NCI-H2196 treated with DMSO at 0.1 percent for 48 hours (cell line): ENCODE results near the gene VGLL4.

Experiments
- DNase-seq: peaks from one replicate; lab custom pipeline; 2025; ENCODE audit not compliant: unreplicated experiment; lab: John Stamatoyannopoulos, UW

VGLL4 gene

DNA sequence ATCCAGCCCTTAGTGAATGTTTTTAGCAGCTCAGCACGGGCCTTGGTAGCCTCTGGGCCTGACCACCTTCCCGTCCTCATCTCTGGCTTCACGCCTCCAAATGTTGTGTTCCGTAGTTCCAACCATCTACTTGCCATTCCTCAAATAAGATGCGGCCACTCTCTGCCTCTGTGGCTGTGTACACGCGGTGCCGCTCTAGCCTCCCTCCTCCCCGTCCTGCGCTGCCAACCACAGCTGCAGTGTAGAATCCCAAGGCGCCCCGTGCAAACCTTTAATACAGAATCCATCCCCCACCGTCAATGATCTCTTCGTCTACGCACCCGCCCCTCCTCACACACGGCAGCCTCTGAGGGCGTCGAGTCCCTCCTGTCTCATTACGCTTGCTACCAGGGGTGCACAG is 77.2 kb downstream of the VGLL4 start:
- DNase-seq = no peak

GRCh38 chr3:11565932-11566331 is 77.8 kb downstream of the VGLL4 start:
- no peak for DNase-seq

- no peak for DNase-seq
These were observed 78.2 kb downstream of the VGLL4 start for GRCh38 chr3:11565492-11565891.

DNA sequence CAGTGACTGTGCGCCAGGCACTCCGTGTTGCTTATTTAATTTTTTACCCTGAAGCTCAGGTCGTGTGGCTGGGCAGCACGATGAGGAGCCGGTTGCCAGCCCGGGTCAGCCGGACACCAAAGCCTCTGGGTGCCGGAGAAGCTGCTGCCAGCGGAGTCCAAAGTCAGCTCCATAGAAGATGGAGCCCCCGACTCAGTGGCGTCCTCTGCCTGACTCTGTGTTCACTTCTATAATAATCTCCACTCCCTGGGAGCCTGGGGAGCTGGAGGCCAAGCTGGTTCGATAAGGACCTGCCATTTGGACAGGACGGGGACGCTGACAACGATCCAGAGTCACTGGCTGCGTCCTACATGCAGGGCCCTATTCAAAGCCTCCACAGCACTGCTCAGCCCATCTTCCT is 78.6 kb downstream of the VGLL4 start:
- DNase-seq = no peak

DNA sequence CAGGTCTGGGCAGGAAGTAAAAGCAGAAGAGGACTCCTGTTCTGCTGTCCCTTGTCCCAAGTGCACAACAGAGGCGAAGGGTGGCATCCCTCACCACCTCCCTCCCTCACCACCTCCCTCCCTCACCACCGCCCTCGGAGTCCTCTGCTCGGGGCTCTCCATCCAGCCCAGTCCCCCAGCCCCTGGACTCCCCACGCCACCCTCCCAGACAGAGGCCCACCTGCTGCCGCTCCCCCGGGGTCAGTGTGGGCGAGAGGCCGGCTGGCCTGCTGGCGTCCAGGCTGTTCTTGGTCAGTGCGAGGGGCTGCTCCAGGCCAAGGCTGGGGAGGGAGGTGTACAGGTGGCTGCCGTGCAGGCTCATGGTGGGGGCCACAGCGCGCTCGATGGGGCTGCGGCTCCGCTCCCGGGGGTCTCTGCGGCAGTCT is 79.1 kb downstream of the VGLL4 start:
- DNase-seq = no peak

GRCh38 chr3:11563865-11564185 is 79.9 kb downstream of the VGLL4 start:
- DNase-seq = no peak

DNA sequence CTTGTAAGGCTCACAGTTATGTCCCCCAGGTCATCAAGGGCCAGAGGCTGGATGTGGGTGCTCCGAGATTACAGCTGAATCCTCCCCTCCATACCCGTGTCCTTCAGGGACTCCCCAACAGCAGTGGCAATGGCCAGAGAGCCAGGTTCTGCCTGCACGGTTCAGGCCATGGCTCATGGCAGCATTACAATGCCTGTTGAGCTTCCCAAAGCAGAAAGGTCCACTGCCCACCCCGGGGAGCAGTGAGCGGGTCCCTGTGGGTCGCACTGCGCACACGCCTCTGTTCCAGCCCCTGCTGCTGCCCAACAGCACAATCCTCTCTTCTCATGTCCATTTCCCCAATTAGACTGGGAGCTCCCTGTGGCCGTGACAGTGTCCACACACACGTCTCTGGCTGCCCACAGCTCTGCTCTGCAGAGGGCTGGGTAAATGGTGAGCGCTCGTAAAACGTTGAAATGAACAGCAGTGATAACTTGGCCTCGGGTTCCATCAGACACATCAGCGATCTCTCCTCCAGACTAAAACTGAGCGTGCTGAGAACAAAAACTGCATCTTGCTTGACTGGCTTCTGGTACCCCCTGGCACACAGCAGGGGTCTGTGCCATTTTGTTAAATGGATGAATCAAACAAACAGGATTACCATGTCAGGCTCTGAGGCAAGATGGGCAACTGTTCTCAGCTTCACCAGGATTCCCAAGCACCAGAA is 80.4 kb downstream of the VGLL4 start:
- DNase-seq = no peak

GRCh38 chr3:11562277-11562881 is 81.3 kb downstream of the VGLL4 start:
- no peak for DNase-seq

DNA sequence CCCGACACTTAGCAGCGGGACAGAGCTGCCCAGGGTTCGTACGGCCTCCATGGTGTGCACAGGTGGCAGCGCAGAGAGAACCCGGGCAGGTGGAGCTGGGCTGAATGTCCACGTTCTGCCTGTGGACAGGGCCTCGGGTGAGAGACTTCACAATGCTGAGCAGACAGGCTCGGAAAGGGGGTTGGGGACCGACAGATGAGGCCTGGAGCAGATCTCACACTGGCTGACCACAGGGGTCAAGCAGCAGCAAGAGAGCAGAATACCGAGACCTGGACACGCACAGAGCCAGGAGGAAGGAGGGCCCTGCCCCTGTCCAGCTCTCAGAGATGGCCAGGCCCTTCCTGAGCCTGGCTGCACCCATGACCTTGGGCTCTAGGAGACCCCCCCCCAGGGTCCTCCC is 83.0 kb downstream of the VGLL4 start:
- no peak for DNase-seq

GRCh38 chr3:11559816-11560633 is 83.7 kb downstream of the VGLL4 start:
- DNase-seq = no peak

GRCh38 chr3:11558918-11559815 is 84.5 kb downstream of the VGLL4 start:
- no peak for DNase-seq

DNA sequence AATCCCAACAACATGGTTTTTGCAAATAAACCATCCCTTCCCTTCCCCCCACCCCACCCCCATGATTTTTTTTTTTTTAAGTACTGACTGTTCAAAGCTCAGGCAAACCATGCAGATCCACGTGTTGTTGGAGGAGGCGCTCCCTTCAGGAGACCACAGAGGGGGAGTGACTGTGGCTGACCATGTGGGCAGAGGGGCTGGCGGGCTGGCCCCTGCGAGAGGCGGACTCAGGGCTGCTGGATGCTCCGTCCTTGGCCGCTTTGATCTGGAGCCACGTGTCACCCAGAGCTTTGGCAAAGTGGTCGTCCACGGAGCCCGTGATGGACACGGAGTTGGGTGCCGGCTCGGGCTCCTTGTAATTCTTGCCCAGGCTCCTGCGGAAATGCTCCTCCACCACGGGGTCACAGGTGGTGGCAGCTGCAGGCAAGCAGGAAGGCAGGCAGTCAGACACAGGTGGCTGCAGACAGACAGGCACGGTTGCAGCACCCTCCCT is 85.3 kb downstream of the VGLL4 start:
- no peak for DNase-seq

GRCh38 chr3:11558002-11558401 is 85.7 kb downstream of the VGLL4 start:
- no peak for DNase-seq

DNA sequence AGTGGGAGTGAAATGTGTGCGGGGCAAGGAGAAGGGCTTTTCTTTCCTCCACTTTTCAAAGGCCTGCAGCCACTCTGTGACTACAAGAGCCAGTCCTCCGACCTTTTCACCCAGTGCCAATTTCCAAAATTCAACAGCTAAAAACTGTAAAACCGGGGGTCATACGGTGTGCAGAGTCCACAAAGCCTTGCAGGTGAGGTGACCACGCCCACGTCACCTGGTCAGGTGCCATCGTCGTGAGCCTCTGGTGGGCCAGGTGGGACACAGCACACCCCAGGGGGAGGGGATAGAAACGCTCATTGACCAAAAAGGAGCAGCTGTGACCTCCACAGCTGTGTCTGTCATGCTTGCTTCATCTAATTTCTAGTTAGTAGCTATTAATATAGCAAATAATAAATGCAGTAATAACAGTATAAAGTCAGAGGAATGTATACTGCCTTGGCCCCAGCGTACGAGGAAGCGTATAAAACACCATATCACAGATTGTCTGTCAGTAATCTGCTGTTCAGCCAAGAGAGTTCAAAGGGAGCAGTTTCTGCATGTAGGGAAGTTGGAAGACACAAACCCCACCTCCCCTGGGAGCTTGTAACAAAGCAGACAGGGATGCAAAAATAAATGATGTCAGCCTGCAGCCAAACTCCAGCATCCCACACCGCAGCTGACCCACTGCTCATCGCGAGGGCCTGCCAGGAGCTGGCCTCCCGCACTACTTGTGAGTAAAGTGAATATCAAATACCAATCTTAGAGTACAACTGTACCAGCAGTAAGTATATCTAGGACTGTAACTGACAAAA is 86.7 kb downstream of the VGLL4 start:
- DNase-seq = no peak

- no peak for DNase-seq
These were observed 87.7 kb downstream of the VGLL4 start for GRCh38 chr3:11555881-11556633.

- no peak for DNase-seq
These were observed 88.4 kb downstream of the VGLL4 start for GRCh38 chr3:11555211-11555782.

DNA sequence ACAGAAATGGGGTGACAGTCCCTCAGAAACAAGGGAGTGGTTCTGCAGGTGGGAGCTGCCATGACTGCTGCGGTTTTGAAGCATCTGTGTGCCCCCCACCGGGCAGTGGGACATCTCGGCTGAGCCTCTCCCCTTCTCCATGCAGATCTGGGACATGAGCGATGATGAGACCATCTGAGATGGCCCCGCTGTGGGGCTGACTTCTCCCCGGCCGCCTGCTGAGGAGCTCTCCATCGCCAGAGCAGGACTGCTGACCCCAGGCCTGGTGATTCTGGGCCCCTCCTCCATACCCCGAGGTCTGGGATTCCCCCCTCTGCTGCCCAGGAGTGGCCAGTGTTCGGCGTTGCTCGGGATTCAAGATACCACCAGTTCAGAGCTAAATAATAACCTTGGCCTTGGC is 89.0 kb downstream of the VGLL4 start:
- DNase-seq = no peak

DNA sequence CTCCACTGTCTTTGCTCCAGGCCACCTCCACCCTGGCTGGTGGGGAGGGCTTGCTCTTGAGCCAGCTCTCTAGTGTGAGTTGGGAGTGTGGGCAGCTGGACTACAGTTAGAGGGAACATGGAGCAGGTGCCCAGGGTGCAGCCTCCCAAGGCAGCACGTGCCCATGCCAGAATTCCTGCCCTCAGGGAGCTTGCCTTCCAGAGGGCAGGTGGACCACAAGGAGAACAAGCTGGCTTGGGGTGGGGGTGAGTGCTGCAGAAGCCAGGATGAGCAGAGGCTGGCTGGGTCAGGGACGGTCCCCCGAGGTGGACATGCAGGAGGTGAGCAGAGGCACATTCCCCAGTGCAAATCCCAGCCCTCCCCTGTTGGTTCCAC is 89.5 kb downstream of the VGLL4 start:
- no peak for DNase-seq
